Endodermal cell (in vitro differentiated cells): ENCODE data around the gene MAPK8. TPM values are rescaled to one million over a fixed set of nuclear protein-coding genes. Genes with fewer than 3 reads are reported as not detected.
A peak's percentile ranks its signal among the peaks of the same experiment; 100 is the strongest.

Experiments
- DNase-seq: peaks from one replicate; pipeline ENCODE4 v3.0.0-alpha.2; 2017
- H3K27ac ChIP-seq: 2 replicates; pipeline ENCODE4 v1.5.1; 2013; ENCODE audit warnings: mild to moderate bottlenecking, low read depth, low read length, moderate library complexity
- H3K27me3 ChIP-seq: 2 replicates; pipeline ENCODE4 v1.6.1; 2013; ENCODE audit warnings: mild to moderate bottlenecking, low read length, moderate library complexity; ENCODE audit not compliant: insufficient read depth, control insufficient read depth, poor library complexity, severe bottlenecking
- H3K36me3 ChIP-seq: 2 replicates; pipeline ENCODE4 v1.7.0; 2013; ENCODE audit warnings: mild to moderate bottlenecking, low read length, moderate library complexity; ENCODE audit not compliant: control insufficient read depth, insufficient read depth
- H3K4me1 ChIP-seq: one replicate; pipeline ENCODE4 v1.7.0; 2013; ENCODE audit warnings: low read length; ENCODE audit not compliant: control insufficient read depth, insufficient read depth
- H3K4me3 ChIP-seq: 2 replicates; pipeline ENCODE4 v1.5.1; 2013; ENCODE audit warnings: mild to moderate bottlenecking, low read length, moderate library complexity
- H3K9ac ChIP-seq: 2 replicates; pipeline ENCODE4 v1.6.1; 2013; ENCODE audit warnings: mild to moderate bottlenecking, low read length, moderate library complexity; ENCODE audit not compliant: poor library complexity, severe bottlenecking; ENCODE audit errors: extremely low read depth
- H3K9me3 ChIP-seq: 2 replicates; pipeline ENCODE4 v1.6.1; 2013; ENCODE audit warnings: mild to moderate bottlenecking, low read length, moderate library complexity; ENCODE audit not compliant: control insufficient read depth
- H3K27ac Mint-ChIP-seq: 2 replicates; pipeline ENCODE4 v1.8.0; 2020; ENCODE audit warnings: mixed read lengths
- H3K27me3 Mint-ChIP-seq: 2 replicates; pipeline ENCODE4 v1.8.0; 2021; ENCODE audit warnings: mild to moderate bottlenecking, mixed read lengths; ENCODE audit not compliant: insufficient read depth
- H3K36me3 Mint-ChIP-seq: 2 replicates; pipeline ENCODE4 v1.8.0; 2020; ENCODE audit warnings: low read depth, mixed read lengths
- H3K4me1 Mint-ChIP-seq: 2 replicates; pipeline ENCODE4 v1.8.0; 2020; ENCODE audit warnings: mixed read lengths
- H3K4me3 Mint-ChIP-seq: 2 replicates; pipeline ENCODE4 v1.8.0; 2020; ENCODE audit warnings: mild to moderate bottlenecking, moderate library complexity, mixed read lengths
- H3K9me3 Mint-ChIP-seq: 2 replicates; pipeline ENCODE4 v1.8.0; 2020; ENCODE audit warnings: mild to moderate bottlenecking, mixed read lengths
- WGBS, 2 experiments: methylation state at CpG; one replicate each; pipeline versions ENCODE4 v1.1.5 to v1.1.7; 2013; ENCODE audit warnings: missing lambda C conversion rate in 2 of 2, mixed read lengths in 1 of 2; ENCODE audit not compliant: insufficient coverage in 1 of 2, insufficient read length in 1 of 2; 5-methylcytosine and 5-hydroxymethylcytosine counted together
- total RNA-seq, 2 donors: library from RNA; stranded (reverse); fragmentation: NEBNext Ultra II Directional in 1 of 2; extraction: Animal tissue kit (Norgen Biotek cat#: 25700) in 1 of 2; gene quantifications; 2 replicates in 1 of 2; 3 replicates in 1 of 2; pipeline ENCODE4 v1.2.1, GENCODE V29; 2021
- TF ChIP-seq, protein P1 (sequence below): fragments of 200-600 bp; sonication (generic); conservative IDR thresholded peaks from 2 replicates; pipeline ENCODE4 v1.5.0; 2021; ENCODE audit warnings: antibody characterized with exemption, mild to moderate bottlenecking

MAPK8 gene
- total RNA-seq, 2 donors from 2014 or later, result 84.2 to 146 TPM

DNA sequence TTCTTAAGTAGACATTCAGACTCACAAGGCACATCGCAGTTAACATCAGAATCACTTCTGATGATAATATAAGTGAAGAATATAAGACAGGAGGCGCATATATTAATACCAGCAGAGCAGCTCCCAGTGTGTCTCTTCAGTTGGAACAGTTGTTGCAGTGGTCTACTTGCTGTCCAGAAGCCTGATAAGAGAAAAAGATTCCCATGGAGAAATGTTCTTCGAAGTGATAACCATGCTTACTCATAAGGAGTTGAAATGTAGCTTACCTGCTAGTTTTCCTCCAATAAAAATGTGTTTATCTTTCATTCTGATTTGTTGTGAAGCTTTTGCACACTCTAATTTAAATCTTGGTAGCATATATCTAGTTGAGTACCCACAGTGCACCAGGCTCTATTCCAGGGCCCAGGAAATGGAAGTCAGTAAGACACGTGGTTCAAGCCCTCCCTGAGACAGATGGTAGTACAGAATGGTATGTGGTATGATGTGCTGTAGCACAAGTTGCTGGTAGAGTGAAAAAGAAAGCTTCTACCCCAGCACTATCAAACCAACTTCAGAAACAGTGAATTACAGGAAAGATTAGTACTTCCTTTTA is 124.0 kb downstream of the MAPK8 start:
- Mint-ChIP-seq H3K36me3 (peaks cover 35% of the 10 kb centered on the region), H3K4me3 (no peak overlapping the region), H3K27ac (no peak overlapping the region), H3K9me3 (no peaks in the 10 kb centered on the region), H3K4me1 (peaks cover 21% of the 10 kb centered on the region), H3K27me3 (no peaks in the 10 kb centered on the region)
- TF ChIP-seq, protein P1, sequence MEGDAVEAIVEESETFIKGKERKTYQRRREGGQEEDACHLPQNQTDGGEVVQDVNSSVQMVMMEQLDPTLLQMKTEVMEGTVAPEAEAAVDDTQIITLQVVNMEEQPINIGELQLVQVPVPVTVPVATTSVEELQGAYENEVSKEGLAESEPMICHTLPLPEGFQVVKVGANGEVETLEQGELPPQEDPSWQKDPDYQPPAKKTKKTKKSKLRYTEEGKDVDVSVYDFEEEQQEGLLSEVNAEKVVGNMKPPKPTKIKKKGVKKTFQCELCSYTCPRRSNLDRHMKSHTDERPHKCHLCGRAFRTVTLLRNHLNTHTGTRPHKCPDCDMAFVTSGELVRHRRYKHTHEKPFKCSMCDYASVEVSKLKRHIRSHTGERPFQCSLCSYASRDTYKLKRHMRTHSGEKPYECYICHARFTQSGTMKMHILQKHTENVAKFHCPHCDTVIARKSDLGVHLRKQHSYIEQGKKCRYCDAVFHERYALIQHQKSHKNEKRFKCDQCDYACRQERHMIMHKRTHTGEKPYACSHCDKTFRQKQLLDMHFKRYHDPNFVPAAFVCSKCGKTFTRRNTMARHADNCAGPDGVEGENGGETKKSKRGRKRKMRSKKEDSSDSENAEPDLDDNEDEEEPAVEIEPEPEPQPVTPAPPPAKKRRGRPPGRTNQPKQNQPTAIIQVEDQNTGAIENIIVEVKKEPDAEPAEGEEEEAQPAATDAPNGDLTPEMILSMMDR, result no peak
- H3K9me3 ChIP-seq, result no peaks in the 10 kb centered on the region
- DNase-seq, result no peak
- H3K27ac ChIP-seq, result no peak overlapping the region
- H3K4me1 ChIP-seq, result no peaks in the 10 kb centered on the region
- no peak overlapping the region for H3K9ac ChIP-seq
- WGBS, 2 experiments, result 98 to 100% methylated on average over 2 to 4 of the region's 4 CpGs
- no peaks in the 10 kb centered on the region for H3K27me3 ChIP-seq
- no peak overlapping the region for H3K4me3 ChIP-seq
- peaks cover 5% of the 10 kb centered on the region for H3K36me3 ChIP-seq

DNA sequence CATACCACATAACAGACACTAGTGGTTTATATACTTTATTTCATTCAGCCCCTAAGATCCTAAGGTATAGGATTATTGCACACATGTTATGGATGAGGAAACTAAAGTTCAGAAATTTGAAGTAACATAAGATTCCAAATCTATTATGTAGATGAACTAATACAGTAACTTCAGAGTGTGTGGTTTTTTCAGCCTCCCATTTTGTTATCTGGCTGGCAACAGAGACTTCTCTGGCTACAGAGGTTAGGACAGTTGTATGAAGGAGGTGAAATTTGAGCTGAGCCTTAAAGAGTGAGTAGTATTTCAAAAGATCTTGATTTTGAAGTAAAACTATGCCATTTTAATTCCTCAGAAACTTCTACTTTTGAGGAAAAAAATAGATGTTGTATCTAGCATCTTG is 125.4 kb downstream of the MAPK8 start:
- H3K9ac ChIP-seq, result no peak overlapping the region
- Mint-ChIP-seq H3K27me3 (no peaks in the 10 kb centered on the region), H3K4me3 (no peak overlapping the region), H3K9me3 (no peaks in the 10 kb centered on the region), H3K27ac (no peak overlapping the region), H3K36me3 (peaks cover 40% of the 10 kb centered on the region), H3K4me1 (peaks cover 17% of the 10 kb centered on the region)
- no peak overlapping the region for H3K27ac ChIP-seq
- DNase-seq, result no peak
- H3K36me3 ChIP-seq, result peaks cover 17% of the 10 kb centered on the region
- no peaks in the 10 kb centered on the region for H3K9me3 ChIP-seq
- no peak overlapping the region for H3K4me3 ChIP-seq
- no peaks in the 10 kb centered on the region for H3K27me3 ChIP-seq
- H3K4me1 ChIP-seq, result no peaks in the 10 kb centered on the region
- TF ChIP-seq, protein P1, result no peak

DNA sequence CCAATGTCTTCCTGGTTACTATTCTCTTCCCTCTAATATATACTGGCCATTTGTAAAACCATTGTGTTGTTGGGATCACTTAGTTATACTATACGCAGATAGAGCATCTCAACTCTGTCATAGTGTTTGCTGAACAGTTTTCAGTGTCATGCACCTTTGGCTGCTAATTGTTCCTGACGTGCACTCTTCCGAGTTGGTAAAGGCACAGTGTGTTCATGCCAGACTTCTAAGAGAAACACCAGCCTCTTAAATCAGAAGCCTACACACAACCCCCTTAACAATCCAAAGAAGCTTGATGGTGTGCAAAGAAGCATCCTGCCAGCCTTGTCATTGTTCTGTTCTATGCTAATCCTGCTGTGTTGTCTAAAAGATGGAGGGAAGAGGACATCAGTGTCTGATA is 131.1 kb downstream of the MAPK8 start:
- Mint-ChIP-seq H3K4me3 (no peak overlapping the region), H3K4me1 (peaks cover 17% of the 10 kb centered on the region), H3K9me3 (no peaks in the 10 kb centered on the region), H3K36me3 (peaks cover 25% of the 10 kb centered on the region), H3K27ac (no peak overlapping the region), H3K27me3 (peaks cover 7% of the 10 kb centered on the region)
- Histone ChIP-seq H3K4me1 (peaks cover 5% of the 10 kb centered on the region), H3K9ac (no peak overlapping the region), H3K36me3 (peaks cover 16% of the 10 kb centered on the region), H3K27ac (no peak overlapping the region), H3K4me3 (peak overlapping the region; percentile 4), H3K27me3 (no peaks in the 10 kb centered on the region), H3K9me3 (no peaks in the 10 kb centered on the region)
- DNase-seq, result no peak
- 95 to 100% methylated on average over 1 to 3 of the region's 3 CpGs for WGBS, 2 experiments
- TF ChIP-seq, protein P1, result no peak
